ENCODE data around the gene EIF1AD.

DNA sequence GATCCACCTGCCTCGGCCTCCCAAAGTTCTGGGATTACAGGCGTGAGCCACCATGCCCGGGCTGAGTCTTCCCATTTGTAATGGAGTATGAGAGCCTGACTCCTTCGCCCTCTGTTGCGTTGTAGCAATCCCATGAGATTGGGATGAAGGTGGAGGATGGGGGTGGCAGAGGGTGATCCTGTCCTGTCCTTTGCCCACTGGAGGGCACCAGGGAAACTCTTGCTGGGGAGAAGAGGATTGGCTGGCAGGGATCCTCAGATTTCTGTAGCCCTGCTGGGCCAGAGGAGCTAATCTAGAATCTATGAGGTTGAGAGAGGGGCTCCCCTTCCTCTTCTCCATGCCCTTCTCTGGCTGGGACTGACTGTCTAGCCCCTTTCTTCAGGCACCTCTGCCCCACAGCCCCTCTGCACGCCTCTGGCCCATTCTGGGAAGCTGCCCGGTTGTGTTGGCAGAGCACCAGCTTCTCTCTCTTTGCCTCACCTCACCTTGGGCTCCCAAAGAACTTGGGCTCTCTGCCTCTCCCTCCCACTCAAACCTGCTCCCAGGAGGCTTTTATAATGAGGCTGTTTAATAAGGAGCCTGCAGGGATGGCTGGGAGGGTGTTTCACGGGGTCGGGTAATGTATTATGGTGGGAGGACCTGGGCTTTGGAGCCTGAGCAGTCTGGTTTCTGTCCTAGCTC, 33.8 kb upstream of the EIF1AD start:
- TF ChIP-seq FOS (IDR thresholded peaks at IDR 0.05; ENCODE audit: extremely low read depth, insufficient read length) (no peak), BCOR (IDR thresholded peaks at IDR 0.05) (no peak), ASH1L (IDR thresholded peaks at IDR 0.05; ENCODE audit: borderline replicate concordance, low read depth, partially characterized antibody) (no peak), RFX1 (IDR thresholded peaks at IDR 0.05) (no peak)
- TF ChIP-seq, protein P1, sequence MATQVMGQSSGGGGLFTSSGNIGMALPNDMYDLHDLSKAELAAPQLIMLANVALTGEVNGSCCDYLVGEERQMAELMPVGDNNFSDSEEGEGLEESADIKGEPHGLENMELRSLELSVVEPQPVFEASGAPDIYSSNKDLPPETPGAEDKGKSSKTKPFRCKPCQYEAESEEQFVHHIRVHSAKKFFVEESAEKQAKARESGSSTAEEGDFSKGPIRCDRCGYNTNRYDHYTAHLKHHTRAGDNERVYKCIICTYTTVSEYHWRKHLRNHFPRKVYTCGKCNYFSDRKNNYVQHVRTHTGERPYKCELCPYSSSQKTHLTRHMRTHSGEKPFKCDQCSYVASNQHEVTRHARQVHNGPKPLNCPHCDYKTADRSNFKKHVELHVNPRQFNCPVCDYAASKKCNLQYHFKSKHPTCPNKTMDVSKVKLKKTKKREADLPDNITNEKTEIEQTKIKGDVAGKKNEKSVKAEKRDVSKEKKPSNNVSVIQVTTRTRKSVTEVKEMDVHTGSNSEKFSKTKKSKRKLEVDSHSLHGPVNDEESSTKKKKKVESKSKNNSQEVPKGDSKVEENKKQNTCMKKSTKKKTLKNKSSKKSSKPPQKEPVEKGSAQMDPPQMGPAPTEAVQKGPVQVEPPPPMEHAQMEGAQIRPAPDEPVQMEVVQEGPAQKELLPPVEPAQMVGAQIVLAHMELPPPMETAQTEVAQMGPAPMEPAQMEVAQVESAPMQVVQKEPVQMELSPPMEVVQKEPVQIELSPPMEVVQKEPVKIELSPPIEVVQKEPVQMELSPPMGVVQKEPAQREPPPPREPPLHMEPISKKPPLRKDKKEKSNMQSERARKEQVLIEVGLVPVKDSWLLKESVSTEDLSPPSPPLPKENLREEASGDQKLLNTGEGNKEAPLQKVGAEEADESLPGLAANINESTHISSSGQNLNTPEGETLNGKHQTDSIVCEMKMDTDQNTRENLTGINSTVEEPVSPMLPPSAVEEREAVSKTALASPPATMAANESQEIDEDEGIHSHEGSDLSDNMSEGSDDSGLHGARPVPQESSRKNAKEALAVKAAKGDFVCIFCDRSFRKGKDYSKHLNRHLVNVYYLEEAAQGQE (IDR thresholded peaks at IDR 0.05; ENCODE audit: borderline replicate concordance): no peak
- TF ChIP-seq, protein P1 (CRISPR knock-in tag; IDR thresholded peaks at IDR 0.05; ENCODE audit: low read depth): no peak

Measured in K562 (cell line).